HCT116 (cell line): Measurements from ENCODE around the gene OSBPL5. TPM values are rescaled to one million over a fixed set of nuclear protein-coding genes. Genes with fewer than 3 reads are reported as not detected.

Experiments used
- ATAC-seq: fragments of 200-7000 bp; cut with Tn5 transposase; 2 replicates; pipeline ENCODE4 v1.9.1; 2020; ENCODE audit warnings: mild to moderate bottlenecking, moderate library complexity
- BruUV-seq: library from RNA; stranded (reverse); fragments of 400-500 nt; replicated peaks from 2 replicates; lab custom pipeline; 2021; lab: Mats Ljungman, UMichigan
- CTCF ChIA-PET: fragments of 300-600 bp; sonication (Branson Sonifier 250); formaldehyde crosslinking; loops from one replicate; lab custom pipeline; 2021; ENCODE audit warnings: antibody characterized with exemption; lab: Charles Lee
- POLR2A ChIA-PET: fragments of 300-600, 350-600 bp; sonication (Branson Sonifier 250); formaldehyde crosslinking; loops from one replicate; lab custom pipeline; 2021; ENCODE audit warnings: antibody characterized with exemption; lab: Charles Lee
- RAD21 ChIA-PET, 2 experiments: fragments of 300-600 bp; sonication (Branson Sonifier 250); formaldehyde crosslinking; loops; one replicate each; lab custom pipeline; 2023; ENCODE audit warnings: low total read pairs in 2 of 2; ENCODE audit not compliant: uncharacterized antibody in 2 of 2, unreplicated experiment in 2 of 2, low non-redundant PET in 1 of 2; lab: Charles Lee
- DNase-seq: peaks from one replicate; pipeline ENCODE4 v3.0.0-alpha.2; 2010; ENCODE audit warnings: low read depth, low spot score
- H2AFZ ChIP-seq: fragments of 200-600 bp; shearing (Covaris generic), sonication (generic); 2 replicates; pipeline ENCODE4 v1.6.1; 2017; ENCODE audit warnings: low read depth, mixed run types, mixed read lengths, antibody characterized with exemption, low read length; ENCODE audit not compliant: poor library complexity, severe bottlenecking
- H3K27ac ChIP-seq: 2 replicates; pipeline ENCODE4 v1.5.1; 2012; ENCODE audit warnings: low read depth, low read length
- H3K27me3 ChIP-seq: fragments of 200-600 bp; sonication (generic); 2 replicates; pipeline ENCODE4 v1.6.1; 2016; ENCODE audit warnings: mixed run types, low read length, mixed read lengths; ENCODE audit not compliant: insufficient read depth
- H3K36me3 ChIP-seq, 2 experiments: fragments of 200-500 bp in 1 of 2; fragments of 200-600 bp in 1 of 2; sonication (Bioruptor generic) in 1 of 2; sonication (generic) in 1 of 2; 2 replicates each; pipeline versions ENCODE4 v1.5.1 to v1.6.1; 2014 to 2016; ENCODE audit warnings: low read length in 2 of 2, inconsistent platforms in 1 of 2, mixed read lengths in 1 of 2, mixed run types in 1 of 2; ENCODE audit not compliant: insufficient read depth in 2 of 2, control insufficient read depth in 1 of 2
- H3K4me1 ChIP-seq, 2 experiments: fragments of 200-600 bp in 1 of 2; sonication (generic) in 1 of 2; 2 replicates each; pipeline versions ENCODE4 v1.5.1 to v1.6.1; 2012 to 2017; ENCODE audit warnings: low read length in 2 of 2, inconsistent platforms in 1 of 2, mild to moderate bottlenecking in 1 of 2, mixed read lengths in 1 of 2, mixed run types in 1 of 2, moderate library complexity in 1 of 2; ENCODE audit not compliant: insufficient read depth in 2 of 2, control insufficient read depth in 1 of 2
- H3K4me2 ChIP-seq: fragments of 200-600 bp; sonication (generic); 2 replicates; pipeline ENCODE4 v1.6.1; 2017; ENCODE audit warnings: mixed run types, low read length, mixed read lengths
- H3K4me3 ChIP-seq, 2 experiments: fragments of 200-600 bp in 1 of 2; sonication (generic) in 1 of 2; replicated peaks in 1 of 2; 2 replicates each; pipeline ENCODE4 v1.5.1; 2011 to 2016; ENCODE audit warnings: low read length in 2 of 2, control low read depth in 1 of 2, low read depth in 1 of 2, mild to moderate bottlenecking in 1 of 2, mixed read lengths in 1 of 2, mixed run types in 1 of 2
- H3K79me2 ChIP-seq: fragments of 200-600 bp; sonication (generic); 2 replicates; pipeline ENCODE4 v1.6.1; 2017; ENCODE audit warnings: mild to moderate bottlenecking, mixed run types, low read length, moderate library complexity, mixed read lengths; ENCODE audit not compliant: insufficient read depth
- H3K9ac ChIP-seq: fragments of 200-600 bp; sonication (generic); 2 replicates; pipeline ENCODE4 v1.6.1; 2016; ENCODE audit warnings: low read length, mixed read lengths
- H3K9me2 ChIP-seq: fragments of 200-600 bp; sonication (generic), shearing (Covaris generic); 2 replicates; pipeline ENCODE4 v1.6.1; 2017; ENCODE audit warnings: mixed run types, mild to moderate bottlenecking, moderate library complexity; ENCODE audit not compliant: insufficient read depth
- H3K9me3 ChIP-seq, 2 experiments: fragments of 200-500 bp in 1 of 2; fragments of 200-600 bp in 1 of 2; sonication (Bioruptor generic) in 1 of 2; sonication (generic) in 1 of 2; 2 replicates each; pipeline ENCODE4 v1.6.1; 2014 to 2017; ENCODE audit warnings: low read length in 2 of 2, mixed read lengths in 2 of 2, inconsistent platforms in 1 of 2, low read depth in 1 of 2, mild to moderate bottlenecking in 1 of 2, mixed run types in 1 of 2, moderate library complexity in 1 of 2; ENCODE audit not compliant: control insufficient read depth in 1 of 2, insufficient read depth in 1 of 2
- H4K20me1 ChIP-seq: fragments of 200-600 bp; sonication (generic), shearing (Covaris generic); 2 replicates; pipeline ENCODE4 v1.6.1; 2017; ENCODE audit warnings: mixed run types, mild to moderate bottlenecking, moderate library complexity; ENCODE audit not compliant: insufficient read depth
- CBX3 ChIP-seq: IDR thresholded peaks from 2 replicates; pipeline ENCODE4 v1.6.1; 2012; ENCODE audit warnings: low read depth
- ELF1 ChIP-seq: IDR thresholded peaks from 2 replicates; pipeline ENCODE4 v1.6.1; 2012; ENCODE audit warnings: low read depth, borderline replicate concordance
- FOSL1 ChIP-seq: IDR thresholded peaks from 2 replicates; pipeline ENCODE4 v1.6.1; 2012; ENCODE audit warnings: low read depth
- JUND ChIP-seq: IDR thresholded peaks from 2 replicates; pipeline ENCODE4 v1.6.1; 2012
- POLR2A ChIP-seq: IDR thresholded peaks from 2 replicates; pipeline ENCODE4 v1.7.0; 2011; ENCODE audit warnings: borderline replicate concordance; ENCODE audit not compliant: insufficient read depth, insufficient read length; ENCODE audit errors: extremely low read depth
- RAD21 ChIP-seq: IDR thresholded peaks from 2 replicates; pipeline ENCODE4 v1.6.1; 2012; ENCODE audit warnings: low read depth, mild to moderate bottlenecking
- ZFX ChIP-seq: fragments of 450-650 bp; IDR thresholded peaks from 2 replicates; pipeline ENCODE4 v1.6.1; 2017
- ZNF274 ChIP-seq: fragments of 200-500 bp; sonication (Bioruptor generic); IDR thresholded peaks from 2 replicates; pipeline ENCODE4 v1.6.1; 2014; ENCODE audit warnings: mild to moderate bottlenecking, low read depth, low read length, inconsistent platforms
- intact Hi-C: fragments of 100-400 bp; cut with micrococcal nuclease; formaldehyde crosslinking; loops from 2 replicates; pipeline ENCODE4 v1.10.0; 2022
- total RNA-seq: library from RNA; stranded (reverse); gene quantifications from one replicate; pipeline ENCODE4 v1.2.1, GENCODE V29; 2021; ENCODE audit not compliant: unreplicated experiment

OSBPL5 gene
- total RNA-seq, 1 experiment from 2014 or later: 44.2 TPM

- H3K4me2 ChIP-seq: no peak overlapping the region
- TF ChIP-seq POLR2A (no peak), ELF1 (no peak), FOSL1 (no peak)
- TF ChIP-seq, all 23 proteins: peak for 0
- Histone ChIP-seq H3K4me3 (no peak overlapping the region), H3K9me3 (no peaks in the 10 kb centered on the region), H3K79me2 (peaks cover 2% of the 10 kb centered on the region; the same call in 1 of the 2 replicates), H3K4me1 (peaks cover 1 to 6% of the 10 kb centered on the region in 2 experiments; a peak in 2 of 4 replicates), H3K9ac (no peak overlapping the region), H2AFZ (no peak overlapping the region), H3K9me2 (no peaks in the 10 kb centered on the region), H3K36me3 (no peaks in the 10 kb centered on the region), H4K20me1 (no peaks in the 10 kb centered on the region), H3K27me3 (no peaks in the 10 kb centered on the region), H3K27ac (no peak overlapping the region)
- no peak for ATAC-seq
- ChIA-PET POLR2A (no interaction called here), RAD21 (no interaction called here), CTCF (interaction anchor here (1.6 kb wide), 1 partner anchor 46 kb away, joined by 3 read pairs; no protein-coding TSS in a partner anchor)
- intact Hi-C loops: no loop called here
- no TSS peak for BruUV-seq
- DNase-seq: no peak
Measured at GRCh38 chr11:3148990-3149851, 15.9 kb downstream of the OSBPL5 start.

- H3K4me3 ChIP-seq: no peak overlapping the region
- ChIA-PET POLR2A (no interaction called here), RAD21 (no interaction called here), CTCF (interaction anchor here (1.6 kb wide), 1 partner anchor 47 kb away, joined by 3 read pairs; no protein-coding TSS in a partner anchor)
- intact Hi-C loops: no loop called here
- H4K20me1 ChIP-seq: no peaks in the 10 kb centered on the region
- H3K4me2 ChIP-seq: no peak overlapping the region
- H3K9ac ChIP-seq: no peak overlapping the region
- ATAC-seq (no peak), DNase-seq (no peak)
- no peaks in the 10 kb centered on the region; a peak in 1 of 4 replicates for H3K36me3 ChIP-seq
- H3K9me3 ChIP-seq: no peaks in the 10 kb centered on the region
- H3K9me2 ChIP-seq: no peaks in the 10 kb centered on the region
- no peaks in the 10 kb centered on the region for H3K27me3 ChIP-seq
- no peaks in the 10 kb centered on the region; the same call in 1 of the 2 replicates for H3K79me2 ChIP-seq
- TF ChIP-seq ZNF274 (no peak), ZFX (no peak), CBX3 (no peak), POLR2A (no peak), RAD21 (no peak), JUND (no peak), FOSL1 (no peak), ELF1 (no peak)
- H3K4me1 ChIP-seq: no peaks in the 10 kb centered on the region
- no peak overlapping the region for H2AFZ ChIP-seq
- no peak overlapping the region for H3K27ac ChIP-seq
- BruUV-seq: no TSS peak
Measured at GRCh38 chr11:3148255-3148989, 16.7 kb downstream of the OSBPL5 start.
